B cell (primary cell): ENCODE data around the gene TEF. TPM values are rescaled to one million over a fixed set of nuclear protein-coding genes. Genes with fewer than 3 reads are reported as not detected.

Experiments
- ATAC-seq: fragments of 200-7000 bp; cut with Tn5 transposase; one replicate; pipeline ENCODE4 v1.10.0; 2021; ENCODE audit warnings: low read depth, mild to moderate bottlenecking, moderate number of reproducible peaks, moderate library complexity
- CTCF ChIA-PET: fragments of 350-600 bp; sonication (Branson Sonifier 250); formaldehyde crosslinking; loops from one replicate; lab custom pipeline; 2021; ENCODE audit warnings: antibody characterized with exemption, inconsistent platforms; lab: Charles Lee
- POLR2A ChIA-PET: fragments of 350-600 bp; sonication (Branson Sonifier 250); formaldehyde crosslinking; loops from one replicate; lab custom pipeline; 2021; ENCODE audit warnings: antibody characterized with exemption; lab: Charles Lee
- DNase-seq: peaks from one replicate; pipeline ENCODE4 v3.0.0; 2013
- H2AFZ ChIP-seq: 2 replicates; pipeline ENCODE4 v1.6.1; 2012; ENCODE audit warnings: mild to moderate bottlenecking, low read depth, low read length; ENCODE audit not compliant: insufficient read depth, poor library complexity, severe bottlenecking
- H3K27ac ChIP-seq, 2 donors: 1 replicate in 1 of 2; 2 replicates in 1 of 2; pipeline ENCODE4 v1.5.1; 2012 to 2013; ENCODE audit warnings: low read length in 2 of 2, mild to moderate bottlenecking in 2 of 2, moderate library complexity in 1 of 2
- H3K27me3 ChIP-seq, 4 experiments: fragments of 200-600 bp in 1 of 4; sonication (generic) in 1 of 4; replicated peaks in 1 of 4; 1 replicate in 2 of 4; 2 replicates in 2 of 4; pipeline versions ENCODE4 v1.6.1 to v1.7.0; 2013 to 2016; ENCODE audit warnings: low read length in 3 of 4, mild to moderate bottlenecking in 2 of 4, mixed read lengths in 1 of 4, moderate library complexity in 1 of 4; ENCODE audit not compliant: insufficient read depth in 4 of 4, control insufficient read depth in 3 of 4; ENCODE audit errors: control extremely low read depth in 1 of 4
- H3K36me3 ChIP-seq, 2 experiments: replicated peaks in 1 of 2; 1 replicate in 1 of 2; 2 replicates in 1 of 2; pipeline versions ENCODE4 v1.6.1 to v1.7.1; 2013; ENCODE audit warnings: low read length in 1 of 2; ENCODE audit not compliant: insufficient read depth in 2 of 2, control insufficient read depth in 1 of 2; ENCODE audit errors: control extremely low read depth in 1 of 2, extremely low read depth in 1 of 2
- H3K4me1 ChIP-seq, 2 donors: fragments of 200-600 bp in 1 of 2; sonication (generic) in 1 of 2; 1 replicate in 1 of 2; 2 replicates in 1 of 2; pipeline versions ENCODE4 v1.5.1 to v1.6.1; 2013 to 2017; ENCODE audit warnings: low read length in 2 of 2; ENCODE audit not compliant: control insufficient read depth in 2 of 2, insufficient read depth in 2 of 2
- H3K4me2 ChIP-seq: replicated peaks from 2 replicates; pipeline ENCODE3; 2012; ENCODE audit warnings: mild to moderate bottlenecking, low read depth, low read length; ENCODE audit not compliant: poor library complexity, severe bottlenecking
- H3K4me3 ChIP-seq, 5 experiments: fragments of 200-600 bp in 1 of 5; sonication (generic) in 1 of 5; 1 replicate in 3 of 5; 2 replicates in 2 of 5; pipeline versions ENCODE4 v1.5.1 to v1.7.0; 2011 to 2016; ENCODE audit warnings: low read length in 4 of 5, mild to moderate bottlenecking in 4 of 5, low read depth in 2 of 5, control low read depth in 1 of 5, moderate library complexity in 1 of 5; ENCODE audit not compliant: insufficient read depth in 1 of 5; ENCODE audit errors: control extremely low read depth in 1 of 5, extremely low read depth in 1 of 5
- H3K79me2 ChIP-seq: fragments of 200-600 bp; sonication (generic); one replicate; pipeline ENCODE4 v1.6.0; 2016; ENCODE audit warnings: low read length; ENCODE audit not compliant: control insufficient read depth, insufficient read depth
- H3K9ac ChIP-seq: fragments of 200-600 bp; sonication (generic); 2 replicates; pipeline ENCODE4 v1.6.1; 2017; ENCODE audit warnings: mild to moderate bottlenecking, low read length, moderate library complexity
- H3K9me3 ChIP-seq, 3 donors: one replicate each; pipeline versions ENCODE4 v1.6.1 to v1.7.1; 2013; ENCODE audit warnings: low read length in 2 of 3; ENCODE audit not compliant: control insufficient read depth in 2 of 3, insufficient read depth in 1 of 3; ENCODE audit errors: control extremely low read depth in 1 of 3
- H4K20me1 ChIP-seq: 2 replicates; pipeline ENCODE4 v1.6.0; 2012; ENCODE audit warnings: mild to moderate bottlenecking, low read length; ENCODE audit not compliant: insufficient read depth, control insufficient read depth, poor library complexity, severe bottlenecking
- H3K27ac Mint-ChIP-seq: one replicate; pipeline ENCODE4 v1.8.0; 2021; ENCODE audit warnings: mixed read lengths
- H3K27me3 Mint-ChIP-seq: one replicate; pipeline ENCODE4 v1.8.0; 2021; ENCODE audit warnings: mixed read lengths
- H3K4me1 Mint-ChIP-seq: one replicate; pipeline ENCODE4 v1.8.0; 2021; ENCODE audit warnings: mixed read lengths
- H3K4me3 Mint-ChIP-seq: one replicate; pipeline ENCODE4 v1.8.0; 2021; ENCODE audit warnings: mixed read lengths
- H3K9me3 Mint-ChIP-seq: one replicate; pipeline ENCODE4 v1.8.0; 2022; ENCODE audit warnings: mixed read lengths; ENCODE audit not compliant: insufficient read depth
- EZH2 ChIP-seq: IDR thresholded peaks from 2 replicates; pipeline ENCODE4 v1.6.1; 2012; ENCODE audit warnings: borderline replicate concordance, low read depth, mild to moderate bottlenecking, moderate library complexity, low read length; ENCODE audit not compliant: insufficient read depth, poor library complexity, severe bottlenecking
- WGBS: methylation state at CpG from one replicate; pipeline ENCODE4 v1.1.5; 2013; ENCODE audit warnings: missing lambda C conversion rate; ENCODE audit not compliant: insufficient coverage; 5-methylcytosine and 5-hydroxymethylcytosine counted together
- intact Hi-C: fragments of 100-400 bp; cut with micrococcal nuclease; formaldehyde crosslinking; loops from one replicate; pipeline ENCODE4 v1.10.0; 2022
- polyA plus RNA-seq: library from polyadenylated mRNA; depleted of rRNA; stranded (reverse); fragments of >200 nt; gene quantifications from 2 replicates; pipeline ENCODE4 v1.2.3, GENCODE V29; 2012
- total RNA-seq, 2 donors: library from RNA; stranded (reverse); fragments of 120-200 nt in 1 of 2; gene quantifications; 1 replicate in 1 of 2; 2 replicates in 1 of 2; pipeline versions ENCODE4 v1.2.3 to v1.2.4, GENCODE V29; 2013 to 2022
- TF ChIP-seq, protein P1 (sequence below): fragments of 200-600 bp; IDR thresholded peaks from one replicate; pipeline ENCODE4 v1.8.0; 2022; ENCODE audit warnings: antibody characterized with exemption, mild to moderate bottlenecking

TEF gene
- total and polyA plus RNA-seq, 2 donors (not counting 1 experiment from before 2014, with no cell fraction given), result 5.0 to 5.5 TPM

GRCh38 chr22:41387341-41387740, 5.6 kb downstream of the TEF start:
- Histone ChIP-seq H3K79me2 (peaks cover 3% of the 10 kb centered on the region), H3K9me3 (no peaks in the 10 kb centered on the region), H3K9ac (no peak overlapping the region), H3K27me3 (no peaks in the 10 kb centered on the region), H3K27ac (no peak overlapping the region), H4K20me1 (no peaks in the 10 kb centered on the region), H3K4me1 (peaks cover 7 to 9% of the 10 kb centered on the region in 2 donors), H3K36me3 (peaks cover 0 to 9% of the 10 kb centered on the region in 2 experiments), H3K4me3 (no peak overlapping the region), H2AFZ (no peak overlapping the region), H3K4me2 (no peak overlapping the region)
- no peak overlapping the region for H3K27ac Mint-ChIP-seq
- DNase-seq, result no peak
- TF ChIP-seq, protein P1, sequence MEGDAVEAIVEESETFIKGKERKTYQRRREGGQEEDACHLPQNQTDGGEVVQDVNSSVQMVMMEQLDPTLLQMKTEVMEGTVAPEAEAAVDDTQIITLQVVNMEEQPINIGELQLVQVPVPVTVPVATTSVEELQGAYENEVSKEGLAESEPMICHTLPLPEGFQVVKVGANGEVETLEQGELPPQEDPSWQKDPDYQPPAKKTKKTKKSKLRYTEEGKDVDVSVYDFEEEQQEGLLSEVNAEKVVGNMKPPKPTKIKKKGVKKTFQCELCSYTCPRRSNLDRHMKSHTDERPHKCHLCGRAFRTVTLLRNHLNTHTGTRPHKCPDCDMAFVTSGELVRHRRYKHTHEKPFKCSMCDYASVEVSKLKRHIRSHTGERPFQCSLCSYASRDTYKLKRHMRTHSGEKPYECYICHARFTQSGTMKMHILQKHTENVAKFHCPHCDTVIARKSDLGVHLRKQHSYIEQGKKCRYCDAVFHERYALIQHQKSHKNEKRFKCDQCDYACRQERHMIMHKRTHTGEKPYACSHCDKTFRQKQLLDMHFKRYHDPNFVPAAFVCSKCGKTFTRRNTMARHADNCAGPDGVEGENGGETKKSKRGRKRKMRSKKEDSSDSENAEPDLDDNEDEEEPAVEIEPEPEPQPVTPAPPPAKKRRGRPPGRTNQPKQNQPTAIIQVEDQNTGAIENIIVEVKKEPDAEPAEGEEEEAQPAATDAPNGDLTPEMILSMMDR, result no peak
- TF ChIP-seq EZH2, result no peak
- H3K4me3 Mint-ChIP-seq, result no peak overlapping the region
- ATAC-seq, result no peak
- H3K9me3 Mint-ChIP-seq, result no peaks in the 10 kb centered on the region
- CTCF ChIA-PET, result no interaction called here
- intact Hi-C loops, result no loop called here
- WGBS, result 67% methylated on average over 2 of the region's 7 CpGs
- POLR2A ChIA-PET, result no interaction called here
- no peaks in the 10 kb centered on the region for H3K27me3 Mint-ChIP-seq
- peaks cover 13% of the 10 kb centered on the region for H3K4me1 Mint-ChIP-seq

DNA sequence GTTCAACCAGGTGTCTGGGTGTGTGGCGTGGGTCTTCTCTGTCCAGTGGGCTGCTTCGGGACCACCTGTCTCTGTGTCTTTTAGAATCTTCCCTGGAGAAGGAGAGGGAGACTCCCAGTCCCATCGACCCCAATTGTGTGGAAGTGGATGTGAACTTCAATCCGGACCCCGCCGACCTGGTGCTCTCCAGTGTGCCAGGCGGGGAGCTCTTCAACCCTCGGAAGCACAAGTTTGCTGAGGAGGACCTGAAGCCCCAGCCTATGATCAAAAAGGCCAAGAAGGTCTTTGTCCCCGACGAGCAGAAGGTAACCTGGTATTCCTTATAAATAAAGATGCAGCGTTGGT, 12.2 kb downstream of the TEF start:
- Histone ChIP-seq H2AFZ (no peak overlapping the region), H3K36me3 (peaks cover 0 to 26% of the 10 kb centered on the region in 2 experiments), H3K9ac (no peak overlapping the region), H4K20me1 (no peaks in the 10 kb centered on the region), H3K9me3 (no peaks in the 10 kb centered on the region), H3K79me2 (no peaks in the 10 kb centered on the region), H3K27me3 (no peaks in the 10 kb centered on the region), H3K4me1 (no peaks in the 10 kb centered on the region), H3K4me3 (no peak overlapping the region), H3K4me2 (no peak overlapping the region), H3K27ac (no peak overlapping the region)
- ChIA-PET CTCF (interaction anchor here (1.6 kb wide), 1 partner anchor 133 kb away, joined by 4 read pairs; no protein-coding TSS in a partner anchor), POLR2A (no interaction called here)
- intact Hi-C loops, result no loop called here
- Mint-ChIP-seq H3K27ac (no peak overlapping the region), H3K27me3 (no peaks in the 10 kb centered on the region), H3K4me3 (no peak overlapping the region), H3K9me3 (no peaks in the 10 kb centered on the region), H3K4me1 (no peaks in the 10 kb centered on the region)
- 97% methylated on average over 10 of the region's 11 CpGs for WGBS
- DNase-seq, result no peak
- TF ChIP-seq, protein P1, result no peak
- no peak for TF ChIP-seq EZH2
- ATAC-seq, result no peak
